Body of pancreas (tissue), 4 donors: ENCODE measurements around the gene SH3D19. TPM values are rescaled to one million over a fixed set of nuclear protein-coding genes. Genes with fewer than 3 reads are reported as not detected.

Source experiments
- ATAC-seq: fragments of 150-250 bp; one replicate; pipeline ENCODE4 v1.9.1; 2016
- DNase-seq, 4 donors: peaks; one replicate each; pipeline ENCODE4 v3.0.0-alpha.2; 2019
- H3K27ac ChIP-seq, 4 donors: fragments of 200-600 bp; sonication (generic); 1 replicate in 3 of 4; 2 replicates in 1 of 4; pipeline versions ENCODE4 v1.5.1 to v1.6.1; 2016 to 2019; ENCODE audit warnings: mild to moderate bottlenecking in 1 of 4, mixed read lengths in 1 of 4, moderate library complexity in 1 of 4
- H3K27me3 ChIP-seq, 2 donors: fragments of 200-600 bp; sonication (generic); one replicate each; pipeline ENCODE4 v1.6.0; 2016; ENCODE audit warnings: mild to moderate bottlenecking in 1 of 2
- H3K36me3 ChIP-seq, 2 donors: fragments of 200-600 bp; sonication (generic); replicated peaks in 1 of 2; 2 replicates each; pipeline ENCODE4 v1.5.1; 2016; ENCODE audit warnings: low read depth in 2 of 2; ENCODE audit not compliant: insufficient read depth in 1 of 2
- H3K4me1 ChIP-seq: fragments of 200-600 bp; sonication (generic); one replicate; pipeline ENCODE4 v1.6.0; 2016
- H3K4me3 ChIP-seq, 2 donors: fragments of 200-600 bp; sonication (generic); 1 replicate in 1 of 2; 2 replicates in 1 of 2; pipeline ENCODE4 v1.5.1; 2016 to 2019
- H3K9me3 ChIP-seq, 3 donors: fragments of 200-600 bp; sonication (generic); 1 replicate in 2 of 3; 2 replicates in 1 of 3; pipeline ENCODE4 v1.5.1; 2016
- CTCF ChIP-seq, 7 experiments: fragments of 450-650 bp in 4 of 7; fragments of 200-600 bp in 3 of 7; sonication (generic) in 3 of 7; IDR thresholded peaks; one replicate each; pipeline ENCODE4 v1.5.1; 2016 to 2019; ENCODE audit warnings: antibody characterized with exemption in 7 of 7
- POLR2A ChIP-seq, 3 donors: fragments of 450-650 bp; IDR thresholded peaks; one replicate each; pipeline ENCODE4 v1.6.1; 2016; ENCODE audit warnings: antibody characterized with exemption in 3 of 3, mild to moderate bottlenecking in 2 of 3
- WGBS, 2 donors: methylation state at CpG; one replicate each; pipeline ENCODE4 v1.1.5; 2017; 5-methylcytosine and 5-hydroxymethylcytosine counted together
- intact Hi-C: fragments of 100-400 bp; cut with DNase I; formaldehyde crosslinking; loops from one replicate; pipeline ENCODE4 v1.15.1; 2023
- total RNA-seq, 2 donors: library from RNA; depleted of rRNA; stranded (reverse); fragments of >200 nt; gene quantifications; one replicate each; pipeline ENCODE4 v1.1.0, GENCODE V29; 2016

SH3D19 gene
- total RNA-seq, 2 donors from 2014 or later, result 38.1 to 42.8 TPM

GRCh38 chr4:151204925-151205524 lies 120.4 kb downstream of the SH3D19 start:
- WGBS, 2 donors, result 89 to 96% methylated on average over 10 of the region's 10 CpGs
- H3K27me3 ChIP-seq, result no peaks in the 10 kb centered on the region
- H3K4me1 ChIP-seq, result peaks cover 34% of the 10 kb centered on the region
- H3K4me3 ChIP-seq, result no peak overlapping the region
- H3K9me3 ChIP-seq, result no peaks in the 10 kb centered on the region
- DNase-seq (no peak), ATAC-seq (no peak)
- no peak overlapping the region for H3K27ac ChIP-seq
- intact Hi-C loops, result no loop called here
- H3K36me3 ChIP-seq, result no peaks in the 10 kb centered on the region
- no peak for TF ChIP-seq POLR2A (IDR thresholded peaks at IDR 0.05)

GRCh38 chr4:151202851-151203455 lies 122.5 kb downstream of the SH3D19 start:
- 64 to 71% methylated on average over 6 of the region's 6 CpGs for WGBS, 2 donors
- H3K4me3 ChIP-seq, result no peak overlapping the region
- ATAC-seq, result no peak
- H3K27ac ChIP-seq, result peak overlapping the region in 1 of 4 donors; percentile 16
- H3K36me3 ChIP-seq, result no peaks in the 10 kb centered on the region
- TF ChIP-seq POLR2A (IDR thresholded peaks at IDR 0.05), result no peak
- TF ChIP-seq CTCF (IDR thresholded peaks at IDR 0.05), result no peak
- intact Hi-C loops, result no loop called here
- H3K27me3 ChIP-seq, result no peaks in the 10 kb centered on the region
- peaks cover 26% of the 10 kb centered on the region for H3K4me1 ChIP-seq
- no peak for DNase-seq
- H3K9me3 ChIP-seq, result no peaks in the 10 kb centered on the region

- 94 to 100% methylated on average over 2 of the region's 2 CpGs for WGBS, 2 donors
- DNase-seq, result no peak
- Histone ChIP-seq H3K9me3 (no peaks in the 10 kb centered on the region), H3K4me1 (peaks cover 22% of the 10 kb centered on the region), H3K27me3 (no peaks in the 10 kb centered on the region), H3K36me3 (no peaks in the 10 kb centered on the region), H3K27ac (no peak overlapping the region), H3K4me3 (no peak overlapping the region)
- TF ChIP-seq CTCF (IDR thresholded peaks at IDR 0.05) (no peak), POLR2A (IDR thresholded peaks at IDR 0.05) (no peak)
- intact Hi-C loops, result no loop called here
- ATAC-seq, result no peak
Measured at GRCh38 chr4:151202381-151202780, 123.0 kb downstream of the SH3D19 start.

GRCh38 chr4:151199319-151200190 lies 125.8 kb downstream of the SH3D19 start:
- ATAC-seq (no peak), DNase-seq (no peak)
- 84 to 90% methylated on average over 6 of the region's 6 CpGs for WGBS, 2 donors
- Histone ChIP-seq H3K9me3 (no peaks in the 10 kb centered on the region), H3K27ac (no peak overlapping the region), H3K4me3 (no peak overlapping the region), H3K36me3 (no peaks in the 10 kb centered on the region), H3K27me3 (no peaks in the 10 kb centered on the region), H3K4me1 (peaks cover 16% of the 10 kb centered on the region)
- TF ChIP-seq CTCF (IDR thresholded peaks at IDR 0.05) (no peak), POLR2A (IDR thresholded peaks at IDR 0.05) (no peak)
- intact Hi-C loops, result no loop called here

- Histone ChIP-seq H3K4me1 (peaks cover 16% of the 10 kb centered on the region), H3K27me3 (no peaks in the 10 kb centered on the region), H3K27ac (no peak overlapping the region), H3K36me3 (no peaks in the 10 kb centered on the region), H3K9me3 (no peaks in the 10 kb centered on the region), H3K4me3 (no peak overlapping the region)
- no peak for DNase-seq
- 65 to 66% methylated on average over 3 of the region's 3 CpGs for WGBS, 2 donors
- intact Hi-C loops, result no loop called here
- TF ChIP-seq POLR2A (IDR thresholded peaks at IDR 0.05), result no peak
- ATAC-seq, result no peak
Measured at GRCh38 chr4:151198748-151199147, 126.7 kb downstream of the SH3D19 start.
